ENCODE data around the gene GPHN. TPM values are rescaled to one million over a fixed set of nuclear protein-coding genes. Genes with fewer than 3 reads are reported as not detected.

Gene GPHN
- 10 to 100 TPM; 27.1 to 31.0 TPM for total RNA-seq
- long read RNA-seq, full-length matches to known transcripts: 3 of 14 reads
- long read RNA-seq, partial matches to known transcripts: 7 of 14 reads
- long read RNA-seq, other reads (novel, unspliced or antisense): 4 of 14 reads

DNA sequence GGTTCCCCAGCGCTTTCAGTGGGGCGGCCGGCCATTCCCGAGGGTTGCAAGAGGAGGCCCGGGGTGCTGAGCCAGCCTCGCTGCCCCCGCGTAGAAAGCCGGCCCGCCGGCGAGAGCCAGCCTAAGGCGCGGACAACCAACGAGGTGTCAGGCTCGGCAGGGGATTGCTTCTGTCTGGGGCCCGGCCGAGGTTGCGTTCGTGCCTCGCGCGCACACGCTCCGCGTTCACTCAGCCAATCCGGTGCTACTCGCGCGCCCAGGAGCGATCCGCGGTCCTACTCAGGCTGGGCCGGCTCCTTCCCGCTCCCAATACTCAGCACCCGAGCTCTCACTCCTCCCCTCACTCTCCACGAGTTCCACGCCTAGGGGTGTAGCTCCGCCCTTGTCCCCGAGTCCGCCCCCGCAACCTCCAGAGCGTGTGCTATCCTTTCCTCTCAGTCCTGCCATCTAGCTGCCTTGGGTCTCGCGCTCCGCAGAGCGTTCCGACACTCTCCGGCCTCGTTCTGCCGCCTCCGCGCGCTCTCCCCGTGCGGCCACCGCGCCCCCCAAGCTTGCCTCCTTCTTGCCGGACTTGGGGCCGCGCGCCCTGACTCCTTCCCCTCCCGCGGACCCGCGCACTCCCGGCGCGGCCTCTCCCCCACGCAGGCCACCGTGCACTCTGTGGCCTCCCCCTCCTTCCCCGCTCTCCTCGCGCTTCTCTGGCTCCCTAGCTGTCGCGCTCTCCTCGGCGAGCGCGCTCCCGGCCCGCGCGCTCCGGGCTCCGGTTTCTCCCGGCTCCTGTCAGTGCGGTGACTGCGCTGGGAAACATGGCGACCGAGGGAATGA is at the start of gene GPHN:
Gene GPHN, plus strand, starts transcription at position 426 of the 825 bp plus-strand sequence.
- DNase-seq: peak; percentile 95 to 97
- ATAC-seq: peak; percentile 93
- intact Hi-C loops (cut with DNase I, micrococcal nuclease): no loop called here

GRCh38 chr14:66459603-66460002 is 48.3 kb upstream of the GPHN start:
- DNase-seq (no peak), ATAC-seq (no peak)

GRCh38 chr14:66464261-66464660 is 43.7 kb upstream of the GPHN start:
- ATAC-seq (no peak), DNase-seq (no peak)
- intact Hi-C loops (cut with DNase I, micrococcal nuclease): no loop called here

More at GRCh38 chr14:66459603-66460002, 48.3 kb upstream of the GPHN start:
- intact Hi-C loops (cut with DNase I, micrococcal nuclease): no loop called here

- ATAC-seq: no peak
These were observed 39.1 kb upstream of the GPHN start for GRCh38 chr14:66468778-66469367.

GRCh38 chr14:66471584-66471983 is 36.4 kb upstream of the GPHN start:
- no peak for ATAC-seq
- DNase-seq: no peak
- intact Hi-C loops (cut with DNase I, micrococcal nuclease): no loop called here

More at GRCh38 chr14:66468778-66469367, 39.1 kb upstream of the GPHN start:
- DNase-seq: no peak
- intact Hi-C loops (cut with DNase I, micrococcal nuclease): no loop called here

DNA sequence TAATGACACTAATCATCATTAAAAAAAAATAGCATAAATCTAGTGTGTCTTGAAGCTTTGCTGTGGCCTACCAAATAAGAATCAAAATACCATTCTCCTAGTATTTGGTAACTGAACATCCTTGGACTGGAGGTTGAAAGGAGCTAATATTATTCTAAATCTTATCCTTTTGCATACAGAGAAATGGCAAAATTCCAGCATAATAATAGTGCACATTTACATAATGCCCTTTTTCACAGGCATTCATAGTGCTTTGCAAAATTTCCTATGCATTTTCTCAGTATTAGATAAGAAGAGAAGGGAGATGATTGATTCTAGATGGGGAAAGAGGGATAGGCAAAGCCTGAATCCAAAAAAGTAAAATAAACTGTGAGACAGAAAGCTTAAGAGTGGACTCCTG is 35.7 kb upstream of the GPHN start:
- intact Hi-C loops (cut with DNase I, micrococcal nuclease): no loop called here
- no peak for DNase-seq
- no peak for ATAC-seq

- DNase-seq: no peak
- no peak for ATAC-seq
- intact Hi-C loops (cut with DNase I, micrococcal nuclease): no loop called here
These were observed 34.7 kb upstream of the GPHN start for GRCh38 chr14:66473223-66473622.

GRCh38 chr14:66476964-66477363 is 31.0 kb upstream of the GPHN start:
- intact Hi-C loops (cut with DNase I, micrococcal nuclease): no loop called here
- no peak for ATAC-seq
- DNase-seq: no peak

DNA sequence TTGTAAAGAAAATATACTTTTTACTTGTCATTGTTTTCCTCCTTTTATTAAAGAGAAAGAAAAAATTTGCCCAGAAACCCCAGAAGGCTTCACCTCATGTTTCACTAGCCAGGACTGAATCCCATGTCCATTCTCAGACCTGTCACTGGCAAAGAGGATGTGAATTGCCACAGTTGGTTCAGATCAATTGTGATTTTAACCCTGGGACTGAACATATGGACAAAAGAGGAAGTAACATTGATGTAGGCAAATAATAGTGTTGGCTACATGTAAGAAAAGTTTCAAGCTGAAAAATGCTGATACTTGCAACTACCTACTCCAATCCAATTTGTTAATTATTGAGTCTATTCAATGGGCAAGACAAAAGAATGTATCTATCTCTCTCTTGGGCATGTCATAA is 30.4 kb upstream of the GPHN start:
- ATAC-seq: no peak
- intact Hi-C loops (cut with DNase I, micrococcal nuclease): no loop called here
- DNase-seq: no peak

DNA sequence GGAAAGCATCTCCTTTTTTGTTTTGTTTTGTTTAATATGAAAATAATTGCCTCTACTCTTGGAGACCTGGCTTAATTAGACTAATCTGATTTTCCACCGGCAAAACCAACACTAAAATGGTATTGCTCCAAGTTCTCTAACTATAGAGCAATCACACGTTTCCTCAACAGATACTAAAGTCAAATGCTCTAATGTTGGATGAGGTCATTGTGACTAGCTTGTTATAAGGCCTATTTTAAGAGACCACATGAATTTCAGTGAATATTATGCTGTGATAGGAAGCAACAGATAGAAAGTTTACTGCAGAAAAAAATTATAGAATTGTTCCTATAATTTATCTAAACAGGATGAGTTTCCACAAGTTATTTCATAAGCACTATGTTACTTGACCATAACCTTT is 25.1 kb upstream of the GPHN start:
- intact Hi-C loops (cut with DNase I, micrococcal nuclease): no loop called here
- no peak for ATAC-seq
- no peak for DNase-seq

GRCh38 chr14:66483322-66483721 is 24.6 kb upstream of the GPHN start:
- no peak for ATAC-seq
- intact Hi-C loops (cut with DNase I, micrococcal nuclease): no loop called here

DNA sequence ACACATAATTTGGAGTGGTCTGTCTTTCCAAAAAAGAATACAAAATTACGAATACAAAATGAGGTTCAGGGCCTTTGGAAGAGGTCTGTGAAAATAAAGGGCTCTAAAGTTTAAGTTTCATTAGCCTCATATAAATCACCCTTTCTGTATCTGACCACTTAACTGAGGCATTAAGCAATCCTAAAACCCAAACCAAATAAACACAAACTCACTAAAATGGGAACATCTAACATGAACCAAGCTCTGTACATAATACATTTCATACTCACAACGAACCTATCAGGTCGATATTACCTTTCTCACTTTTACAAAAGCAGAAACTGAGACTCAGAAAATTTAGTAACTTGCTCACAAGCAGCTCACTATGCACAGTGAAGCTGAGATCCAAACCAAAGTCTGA is 22.9 kb upstream of the GPHN start:
- ATAC-seq: no peak
- intact Hi-C loops (cut with DNase I, micrococcal nuclease): no loop called here

More at GRCh38 chr14:66483322-66483721, 24.6 kb upstream of the GPHN start:
- DNase-seq: no peak

GRCh38 chr14:66485910-66486421 is 22.0 kb upstream of the GPHN start, which contains the start of gene CCDC196:
Gene CCDC196, plus strand, starts transcription at chr14:66486371. Its CDS starts 132 bp downstream, at chr14:66486503.
- intact Hi-C loops (cut with DNase I, micrococcal nuclease): no loop called here
- ATAC-seq (no peak), DNase-seq (no peak)

More for the DNA sequence above, 22.9 kb upstream of the GPHN start:
- no peak for DNase-seq

DNA sequence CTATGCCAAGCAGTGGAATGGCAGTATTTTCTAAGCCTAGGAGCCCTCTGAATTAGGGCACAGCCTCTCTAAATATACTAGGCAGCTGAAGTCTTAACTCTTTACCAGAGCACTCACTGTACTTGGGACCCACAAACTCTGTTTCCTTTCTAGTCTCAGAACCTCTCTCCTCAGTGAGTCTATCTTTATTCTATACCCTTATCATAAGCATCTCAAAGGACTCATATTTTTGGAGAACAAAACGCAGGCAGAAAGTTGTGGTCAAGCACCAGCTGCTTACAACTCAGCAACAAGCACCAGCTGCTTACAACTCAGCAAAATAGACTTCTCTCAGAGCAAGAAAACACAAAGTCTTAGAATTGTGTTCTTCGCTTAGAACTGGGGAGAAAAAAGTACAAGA is 20.8 kb upstream of the GPHN start:
- no peak for ATAC-seq
- intact Hi-C loops (cut with DNase I, micrococcal nuclease): no loop called here
- DNase-seq: no peak

DNA sequence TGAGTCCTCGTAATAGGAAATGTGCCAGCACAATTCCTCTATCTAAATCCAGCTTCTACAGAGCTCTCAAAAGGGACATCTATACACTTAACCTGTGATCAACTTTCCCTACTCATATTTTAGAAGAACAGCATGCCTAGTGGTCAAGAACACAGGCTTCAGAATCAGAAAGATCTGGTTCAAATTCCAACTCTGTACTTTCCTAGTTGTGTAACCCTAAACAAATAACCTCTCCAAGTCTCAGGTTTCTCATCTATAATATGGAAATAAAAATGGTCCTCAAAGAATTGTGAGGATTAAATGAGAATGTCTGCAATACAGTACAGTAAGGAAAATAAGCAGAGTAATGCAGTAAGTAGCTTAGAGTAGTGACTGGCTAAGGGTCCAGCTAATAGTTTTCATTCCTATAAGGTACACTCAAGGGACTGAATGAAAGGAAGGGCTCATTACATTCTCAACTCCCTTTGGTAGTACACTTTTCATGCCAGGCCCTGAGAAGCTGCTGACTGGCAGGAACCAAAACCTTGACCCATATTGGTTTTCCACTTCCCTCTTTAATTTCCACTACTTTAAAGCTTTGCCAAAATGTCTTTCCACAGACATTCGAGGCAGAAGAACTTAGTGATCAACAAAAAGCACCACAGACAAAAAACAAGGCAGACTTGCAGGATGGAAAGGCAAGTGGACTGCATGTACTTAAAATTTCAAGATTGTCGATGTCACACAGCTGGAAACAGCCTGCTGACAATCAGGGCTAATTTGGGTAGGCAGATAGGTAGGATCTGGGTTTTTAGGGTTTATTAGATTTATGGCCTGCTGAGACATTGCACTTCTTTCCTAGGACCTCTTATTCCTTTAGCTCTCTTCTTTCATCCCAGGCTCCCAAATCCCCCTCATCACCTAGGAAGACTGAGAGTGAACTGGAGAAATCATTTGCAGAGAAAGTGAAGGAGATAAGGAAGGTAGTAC is 17.5 kb upstream of the GPHN start:
- intact Hi-C loops (cut with DNase I, micrococcal nuclease): no loop called here
- DNase-seq (no peak), ATAC-seq (no peak)

- DNase-seq: no peak
- intact Hi-C loops (cut with DNase I, micrococcal nuclease): no loop called here
- no peak for ATAC-seq
These were observed 14.2 kb upstream of the GPHN start for GRCh38 chr14:66493750-66494149.

GRCh38 chr14:66495218-66496098 is 12.5 kb upstream of the GPHN start:
- DNase-seq: peak; percentile 26 to 38
- intact Hi-C loops (cut with DNase I, micrococcal nuclease): no loop called here
- ATAC-seq: peak; percentile 86

All from left colon (tissue), 2 donors.